Measurements from ENCODE around the gene FCHSD2.
"Not testable (repeated sequence)": the region's sequence is repeated elsewhere in the genome, so short reads cannot be mapped to it uniquely, and the experiment has no call there.

Gene FCHSD2

DNA sequence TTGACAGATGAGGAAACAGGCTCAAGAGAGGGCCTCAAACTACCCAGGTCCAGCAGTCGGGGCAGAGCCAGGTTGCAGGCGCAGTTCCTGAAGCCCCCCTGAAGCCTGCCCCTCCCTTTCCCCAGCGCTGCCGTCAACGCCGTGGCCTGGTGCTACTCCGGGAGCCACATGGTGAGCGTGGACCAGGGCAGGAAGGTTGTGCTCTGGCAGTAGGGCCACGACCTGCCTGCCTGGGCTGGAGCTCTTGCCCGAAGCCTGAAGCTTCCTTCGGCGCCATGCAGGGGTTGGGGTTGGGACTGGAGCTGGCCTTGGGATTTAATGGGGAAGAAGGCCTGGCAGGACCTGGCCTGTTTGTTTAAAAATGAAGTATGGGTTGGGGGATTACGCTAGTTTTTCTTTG lies 312.9 kb downstream of the FCHSD2 start:
- DNase-seq: no peak

GRCh38 chr11:72828692-72829101 lies 313.4 kb downstream of the FCHSD2 start:
- DNase-seq: no peak

- peak; percentile 55 for DNase-seq
Observed at GRCh38 chr11:72828081-72828567, 314.0 kb downstream of the FCHSD2 start.

DNA sequence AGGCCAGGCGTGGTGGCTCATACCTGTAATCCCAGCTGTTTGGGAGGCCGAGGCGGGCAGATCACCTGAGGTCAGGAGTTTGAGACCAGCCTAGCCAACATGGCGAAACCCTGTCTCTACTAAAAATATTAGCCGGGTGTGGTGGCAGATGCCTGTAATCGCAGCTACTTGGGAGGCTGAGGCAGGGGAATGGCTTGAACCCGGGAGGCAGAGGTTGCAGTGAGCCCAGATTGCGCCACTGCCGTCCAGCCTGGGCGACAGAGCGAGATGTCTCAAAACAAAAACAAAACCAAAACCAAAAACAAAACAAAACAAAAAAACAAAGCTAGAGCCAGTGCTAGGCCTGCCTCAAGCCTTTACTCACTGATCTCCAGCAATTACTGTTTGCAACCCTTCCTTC lies 314.5 kb downstream of the FCHSD2 start:
- not testable (repeated sequence) for DNase-seq

- DNase-seq: no peak
Observed at GRCh38 chr11:72826942-72827480, 315.1 kb downstream of the FCHSD2 start.

GRCh38 chr11:72826191-72826941 lies 315.8 kb downstream of the FCHSD2 start:
- DNase-seq: peak; percentile 51

- DNase-seq: no peak
Observed at GRCh38 chr11:72825661-72826060, 316.5 kb downstream of the FCHSD2 start.

GRCh38 chr11:72824811-72825505 lies 317.2 kb downstream of the FCHSD2 start:
- no peak for DNase-seq

DNA sequence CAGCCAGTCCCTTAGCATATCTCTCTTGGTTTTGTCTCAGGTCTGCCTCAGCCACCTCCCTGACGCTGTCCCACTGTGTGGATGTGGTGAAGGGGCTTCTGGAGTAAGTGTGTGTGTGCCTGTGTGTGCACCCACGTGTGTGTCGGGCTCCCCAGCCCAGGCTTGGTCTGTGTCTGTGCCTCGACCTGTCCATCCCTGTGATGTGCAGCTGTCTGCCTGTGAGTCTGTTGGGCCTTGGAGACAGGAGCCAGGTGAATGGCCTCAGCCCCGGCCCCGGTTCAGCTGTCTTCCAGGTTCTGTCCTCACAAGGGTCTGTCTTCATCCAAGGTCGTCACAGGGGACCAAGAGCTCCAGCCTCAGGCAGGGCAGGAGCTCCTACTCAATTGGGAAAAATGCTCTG lies 318.1 kb downstream of the FCHSD2 start:
- no peak for DNase-seq

DNA sequence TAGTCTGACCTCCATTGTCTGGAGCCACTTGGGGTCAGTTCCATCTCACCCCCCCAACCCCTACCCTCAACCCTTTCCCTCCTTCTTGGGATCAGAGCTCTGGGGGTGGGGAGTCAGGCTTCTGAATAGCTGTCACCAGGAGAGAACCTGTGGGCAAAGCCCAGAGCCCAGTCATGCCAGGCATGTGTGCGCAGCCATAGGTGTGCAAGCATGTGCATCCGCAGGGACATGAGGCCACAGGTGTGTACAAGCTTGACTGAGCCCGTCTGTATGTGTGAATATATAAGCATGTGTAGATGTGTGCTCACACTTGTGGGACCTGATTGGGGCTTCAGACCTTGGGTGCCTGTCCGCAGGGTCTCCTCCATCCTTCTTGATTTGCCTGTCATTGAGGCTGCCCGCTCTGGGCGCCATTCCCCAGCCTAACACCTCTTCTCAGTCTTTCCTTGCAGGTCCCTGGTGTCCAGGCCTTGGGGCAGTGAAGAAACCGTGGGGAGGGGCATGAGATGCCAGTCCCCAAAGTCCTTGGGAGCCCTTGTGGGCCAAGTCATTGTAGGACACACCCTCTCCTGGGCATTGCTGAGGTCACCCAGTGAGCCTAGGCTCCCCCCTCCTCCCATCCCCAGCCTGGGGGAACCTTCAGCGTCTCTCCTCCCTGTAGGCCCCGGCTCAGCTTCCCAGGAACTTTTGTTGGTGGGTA lies 318.9 kb downstream of the FCHSD2 start:
- DNase-seq: no peak

DNA sequence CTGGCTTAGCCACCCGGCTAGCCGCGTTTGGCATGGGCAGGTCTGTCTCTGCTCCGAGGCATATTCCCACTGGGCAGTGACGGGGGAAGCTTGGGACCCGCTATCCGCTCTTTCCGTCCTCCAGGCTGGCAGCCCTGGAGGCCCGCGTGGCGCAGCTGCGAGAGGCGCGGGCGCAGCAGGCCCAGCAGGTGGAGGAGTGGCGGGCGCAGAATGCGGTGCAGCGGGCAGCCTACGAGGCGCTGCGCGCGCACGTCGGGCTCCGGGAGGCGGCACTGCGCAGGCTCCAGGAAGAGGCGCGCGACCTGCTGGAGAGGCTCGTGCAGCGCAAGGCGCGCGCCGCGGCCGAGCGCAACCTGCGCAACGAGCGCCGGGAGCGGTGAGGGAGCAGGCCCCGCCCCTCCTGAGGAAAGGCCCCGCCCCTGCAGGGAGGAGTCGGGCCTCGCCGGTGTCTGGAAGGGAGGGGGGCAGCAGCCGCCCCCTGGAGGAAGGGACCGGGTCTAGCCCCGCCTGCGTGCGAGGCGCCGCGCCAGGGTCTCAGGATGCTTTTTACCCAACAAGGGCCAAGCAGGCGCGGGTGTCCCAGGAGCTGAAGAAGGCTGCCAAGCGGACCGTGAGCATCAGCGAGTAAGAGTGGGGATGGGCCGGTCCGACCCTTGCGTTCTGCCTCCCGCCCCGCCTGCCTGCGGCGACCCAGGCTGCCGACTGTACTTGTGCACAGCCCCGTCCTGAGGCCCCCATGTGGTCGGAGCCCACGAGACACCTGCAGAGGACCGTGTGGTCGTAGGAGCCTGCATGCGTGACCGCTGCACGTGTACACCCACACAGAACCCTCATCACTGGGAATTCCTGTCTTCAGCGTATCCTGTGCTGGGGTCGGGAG lies 320.0 kb downstream of the FCHSD2 start:
- peak; percentile 97 for DNase-seq

- no peak for DNase-seq
Observed at GRCh38 chr11:72821221-72821919, 320.7 kb downstream of the FCHSD2 start.

DNA sequence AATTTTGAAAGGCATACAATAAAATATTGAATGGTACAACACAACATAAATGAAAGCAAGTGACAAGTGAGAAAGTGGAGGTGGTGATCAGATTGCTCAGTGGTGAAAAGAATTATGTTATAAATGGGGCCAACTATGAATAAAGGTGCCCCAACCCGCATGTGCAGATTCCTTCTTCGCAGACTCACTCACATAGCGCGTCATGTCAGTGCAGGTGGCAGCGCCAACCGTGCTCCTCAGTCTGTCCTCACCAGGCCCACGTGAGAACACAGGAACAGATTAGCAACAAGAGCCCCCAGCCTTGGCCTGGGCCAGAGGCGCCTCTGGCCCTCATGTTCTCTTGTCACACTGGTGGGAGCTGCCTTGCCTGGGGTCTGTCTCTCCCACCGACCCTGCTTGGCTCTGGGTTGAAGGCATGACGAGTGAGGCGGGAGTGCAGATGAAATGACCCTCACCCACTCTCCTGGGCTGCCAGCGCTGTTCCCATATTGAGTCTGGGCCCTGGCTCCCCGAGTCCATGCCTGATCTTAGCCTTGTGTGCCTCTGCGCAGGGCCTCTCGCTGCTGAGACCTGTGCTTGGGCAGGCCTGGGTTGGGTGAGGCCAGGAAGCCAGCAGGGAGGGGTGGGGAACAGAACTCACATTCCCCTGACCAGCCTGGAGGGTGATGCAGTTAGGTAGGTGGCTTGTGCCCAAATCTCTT lies 321.5 kb downstream of the FCHSD2 start:
- no peak for DNase-seq

DNA sequence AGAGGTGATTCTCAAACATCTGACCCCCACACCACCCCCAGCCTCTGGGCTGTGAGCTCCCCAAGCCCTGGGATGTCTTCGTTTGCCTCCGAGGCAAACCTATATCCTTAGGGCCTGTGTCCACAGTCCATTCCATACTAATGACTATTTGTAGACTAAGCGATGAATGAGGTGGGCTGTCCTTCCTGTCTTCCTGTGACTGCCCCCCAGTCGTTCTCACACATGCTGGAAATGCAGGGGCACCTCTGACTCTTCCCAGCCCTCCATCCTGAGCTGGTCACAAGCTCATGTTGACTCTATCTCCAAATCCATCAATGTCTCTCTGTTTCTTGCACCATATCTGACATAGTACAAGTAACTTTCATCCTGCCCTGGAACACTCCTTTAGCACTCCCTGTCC lies 323.1 kb downstream of the FCHSD2 start:
- DNase-seq: no peak

GRCh38 chr11:72817966-72818365 lies 324.2 kb downstream of the FCHSD2 start:
- no peak for DNase-seq

DNA sequence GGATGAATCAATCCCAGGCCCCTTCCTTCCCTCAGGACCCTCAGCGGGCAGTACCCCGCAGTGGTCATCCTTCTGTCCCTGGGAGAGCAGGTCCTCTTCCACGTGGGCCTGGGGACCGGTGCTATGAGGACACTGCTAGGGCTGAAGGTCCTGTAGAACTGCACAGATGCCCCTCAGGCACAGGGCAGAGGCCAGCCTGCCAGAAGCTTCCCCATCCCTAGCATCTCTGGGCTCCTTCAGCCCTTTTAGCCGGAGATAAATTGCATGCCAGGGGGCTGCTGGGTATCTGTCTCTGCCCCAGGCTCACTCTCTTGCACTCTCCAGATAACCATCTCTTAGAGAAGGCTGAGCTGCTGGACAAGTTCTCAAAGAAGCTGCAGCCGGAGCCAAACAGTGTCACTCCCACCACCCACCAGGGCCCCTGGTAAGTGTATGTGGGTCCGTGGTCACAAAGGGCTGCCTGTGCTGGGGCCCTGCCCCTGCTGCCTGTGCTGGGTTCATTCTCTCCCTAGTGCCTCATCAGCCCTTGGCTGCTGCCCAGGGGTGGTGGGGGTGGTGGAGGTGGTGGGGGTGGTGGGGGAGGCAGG lies 325.6 kb downstream of the FCHSD2 start:
- DNase-seq: peak; percentile 92

DNA sequence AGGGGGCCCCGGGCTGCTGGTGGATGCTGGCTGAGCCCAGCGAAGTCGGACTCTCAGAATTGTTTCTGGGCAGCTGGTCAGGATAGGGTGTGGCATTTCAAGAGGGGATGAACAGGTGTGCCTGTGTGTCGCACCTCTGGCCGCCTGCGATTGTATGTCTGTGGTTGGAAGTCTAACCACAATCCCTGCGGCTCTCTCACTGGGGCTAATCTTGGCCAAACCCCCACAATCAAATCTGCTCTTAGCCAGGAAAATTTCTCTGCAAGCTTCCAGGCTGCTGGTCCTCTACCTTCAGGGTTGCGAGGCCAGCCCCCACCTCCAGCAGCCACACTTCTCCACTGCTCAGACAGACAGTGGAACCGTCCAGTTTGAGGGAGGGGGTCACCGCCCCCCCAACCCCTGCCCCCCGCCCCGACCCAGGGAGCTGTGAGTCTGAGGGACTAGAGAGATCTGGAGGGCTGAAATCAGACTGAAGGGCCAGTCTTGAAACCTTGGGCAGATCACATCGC lies 327.0 kb downstream of the FCHSD2 start:
- no peak for DNase-seq

- peak; percentile 93 for DNase-seq
Observed at GRCh38 chr11:72814286-72815109, 327.6 kb downstream of the FCHSD2 start, which contains the start of gene ATG16L2. Gene ATG16L2, plus strand, starts transcription at chr11:72814411. Its CDS starts 35 bp downstream, at chr11:72814446.

- DNase-seq: no peak
Observed at GRCh38 chr11:72813740-72814285, 328.3 kb downstream of the FCHSD2 start.

Measured in islet precursor cell (in vitro differentiated cells).